HEK293 (cell line): ENCODE data around the gene ZBTB4.

Experiments used
- GLIS2 ChIP-seq: fragments of 450-650 bp; formaldehyde crosslinking; IDR thresholded peaks from 2 replicates; pipeline ENCODE4 v1.5.1; 2016; ENCODE audit warnings: missing biosample characterization, missing genetic modification characterization
- HOXD13 ChIP-seq: sonication (generic); formaldehyde crosslinking; IDR thresholded peaks from 2 replicates; pipeline ENCODE4 v1.8.0; 2022; ENCODE audit warnings: missing genetic modification reagents, borderline replicate concordance
- KLF9 ChIP-seq: fragments of 450-650 bp; formaldehyde crosslinking; IDR thresholded peaks from 2 replicates; pipeline ENCODE4 v1.5.1; 2016; ENCODE audit warnings: missing biosample characterization, missing genetic modification characterization, low read depth
- MZF1 ChIP-seq: fragments of 450-650 bp; formaldehyde crosslinking; IDR thresholded peaks from 2 replicates; pipeline ENCODE4 v1.5.1; 2017; ENCODE audit warnings: missing biosample characterization, missing genetic modification characterization, borderline replicate concordance
- OSR2 ChIP-seq: fragments of 450-650 bp; formaldehyde crosslinking; IDR thresholded peaks from 2 replicates; pipeline ENCODE4 v1.5.1; 2016; ENCODE audit warnings: missing biosample characterization, missing genetic modification characterization
- RBAK ChIP-seq: fragments of 450-650 bp; formaldehyde crosslinking; IDR thresholded peaks from 2 replicates; pipeline ENCODE4 v1.5.1; 2016; ENCODE audit warnings: missing biosample characterization, missing genetic modification characterization
- SP2 ChIP-seq: fragments of 450-650 bp; formaldehyde crosslinking; IDR thresholded peaks from 2 replicates; pipeline ENCODE4 v1.5.1; 2016; ENCODE audit warnings: missing biosample characterization, missing genetic modification characterization
- SP7 ChIP-seq: fragments of 450-650 bp; formaldehyde crosslinking; IDR thresholded peaks from 2 replicates; pipeline ENCODE4 v1.5.1; 2016; ENCODE audit warnings: missing biosample characterization, missing genetic modification characterization
- WT1 ChIP-seq: fragments of 450-650 bp; formaldehyde crosslinking; IDR thresholded peaks from 2 replicates; pipeline ENCODE4 v1.5.1; 2016; ENCODE audit warnings: missing biosample characterization, missing genetic modification characterization
- ZBTB17 ChIP-seq: fragments of 450-650 bp; formaldehyde crosslinking; IDR thresholded peaks from 2 replicates; pipeline ENCODE4 v1.5.1; 2016; ENCODE audit warnings: missing biosample characterization, missing genetic modification characterization
- ZBTB20 ChIP-seq: fragments of 450-650 bp; formaldehyde crosslinking; IDR thresholded peaks from 2 replicates; pipeline ENCODE4 v1.5.1; 2016; ENCODE audit warnings: missing biosample characterization, missing genetic modification characterization
- ZBTB26 ChIP-seq: fragments of 450-650 bp; formaldehyde crosslinking; optimal IDR thresholded peaks from 2 replicates; pipeline ENCODE3; 2016; ENCODE audit warnings: missing biosample characterization, mild to moderate bottlenecking, missing genetic modification characterization
- ZBTB44 ChIP-seq: fragments of 450-650 bp; IDR thresholded peaks from 2 replicates; pipeline ENCODE4 v1.5.1; 2018; ENCODE audit warnings: missing biosample characterization, mild to moderate bottlenecking, missing genetic modification characterization
- ZBTB8A ChIP-seq: fragments of 450-650 bp; formaldehyde crosslinking; IDR thresholded peaks from 2 replicates; pipeline ENCODE4 v1.5.1; 2016; ENCODE audit warnings: missing biosample characterization, missing genetic modification characterization
- ZEB2 ChIP-seq: fragments of 450-650 bp; formaldehyde crosslinking; IDR thresholded peaks from 2 replicates; pipeline ENCODE4 v1.5.1; 2016; ENCODE audit warnings: missing biosample characterization, missing genetic modification characterization
- ZIC2 ChIP-seq: fragments of 450-650 bp; formaldehyde crosslinking; IDR thresholded peaks from 2 replicates; pipeline ENCODE4 v1.5.1; 2016; ENCODE audit warnings: missing biosample characterization, missing genetic modification characterization
- ZNF112 ChIP-seq: fragments of 450-650 bp; formaldehyde crosslinking; IDR thresholded peaks from 2 replicates; pipeline ENCODE4 v1.5.0; 2017; ENCODE audit warnings: missing biosample characterization, missing genetic modification characterization
- ZNF18 ChIP-seq: fragments of 450-650 bp; formaldehyde crosslinking; IDR thresholded peaks from 2 replicates; pipeline ENCODE4 v1.5.1; 2016; ENCODE audit warnings: missing biosample characterization, missing genetic modification characterization
- ZNF184 ChIP-seq: fragments of 450-650 bp; IDR thresholded peaks from 2 replicates; pipeline ENCODE4 v1.5.1; 2018; ENCODE audit warnings: missing biosample characterization, mild to moderate bottlenecking, missing genetic modification characterization
- ZNF19 ChIP-seq: fragments of 450-650 bp; formaldehyde crosslinking; IDR thresholded peaks from 2 replicates; pipeline ENCODE4; 2016; ENCODE audit warnings: missing biosample characterization, missing genetic modification characterization, low read depth
- ZNF398 ChIP-seq: fragments of 450-650 bp; formaldehyde crosslinking; IDR thresholded peaks from 2 replicates; pipeline ENCODE4 v1.5.1; 2017; ENCODE audit warnings: missing biosample characterization, missing genetic modification characterization
- ZNF416 ChIP-seq: fragments of 450-650 bp; formaldehyde crosslinking; IDR thresholded peaks from 2 replicates; pipeline ENCODE4 v1.5.1; 2016; ENCODE audit warnings: missing biosample characterization, missing genetic modification characterization
- ZNF501 ChIP-seq: fragments of 450-650 bp; formaldehyde crosslinking; IDR thresholded peaks from 2 replicates; pipeline ENCODE4 v1.5.1; 2016; ENCODE audit warnings: missing biosample characterization, missing genetic modification characterization
- ZNF513 ChIP-seq: fragments of 450-650 bp; IDR thresholded peaks from 2 replicates; pipeline ENCODE4 v1.5.1; 2018; ENCODE audit warnings: missing biosample characterization, missing genetic modification characterization
- ZNF549 ChIP-seq: fragments of 450-650 bp; IDR thresholded peaks from 2 replicates; pipeline ENCODE4 v1.5.1; 2018; ENCODE audit warnings: missing biosample characterization, missing genetic modification characterization, mild to moderate bottlenecking, inconsistent platforms, moderate library complexity
- ZNF560 ChIP-seq: fragments of 450-650 bp; formaldehyde crosslinking; IDR thresholded peaks from 2 replicates; pipeline ENCODE4 v1.5.1; 2017; ENCODE audit warnings: missing biosample characterization, missing genetic modification characterization, borderline replicate concordance
- ZNF600 ChIP-seq: fragments of 450-650 bp; formaldehyde crosslinking; IDR thresholded peaks from 2 replicates; pipeline ENCODE4 v1.5.1; 2016; ENCODE audit warnings: missing biosample characterization, missing genetic modification characterization
- ZNF610 ChIP-seq: fragments of 450-650 bp; formaldehyde crosslinking; IDR thresholded peaks from 2 replicates; pipeline ENCODE4 v1.5.1; 2016; ENCODE audit warnings: missing biosample characterization, missing genetic modification characterization, borderline replicate concordance
- ZNF621 ChIP-seq: fragments of 450-650 bp; formaldehyde crosslinking; IDR thresholded peaks from 2 replicates; pipeline ENCODE4 v1.5.1; 2017; ENCODE audit warnings: missing biosample characterization, missing genetic modification characterization
- ZNF626 ChIP-seq: fragments of 450-650 bp; sonication (Bioruptor Pico); formaldehyde crosslinking; IDR thresholded peaks from 2 replicates; pipeline ENCODE4 v1.5.1; 2018; ENCODE audit warnings: missing biosample characterization, missing genetic modification characterization, inconsistent platforms
- ZNF629 ChIP-seq: fragments of 450-650 bp; formaldehyde crosslinking; IDR thresholded peaks from 2 replicates; pipeline ENCODE4 v1.5.1; 2017; ENCODE audit warnings: missing biosample characterization, missing genetic modification characterization
- ZNF658 ChIP-seq: fragments of 450-650 bp; formaldehyde crosslinking; IDR thresholded peaks from 2 replicates; pipeline ENCODE4; 2016; ENCODE audit warnings: missing biosample characterization, missing genetic modification characterization
- ZSCAN5A ChIP-seq: fragments of 450-650 bp; formaldehyde crosslinking; IDR thresholded peaks from 2 replicates; pipeline ENCODE4 v1.5.1; 2016; ENCODE audit warnings: missing biosample characterization, missing genetic modification characterization

The ZBTB4 gene

GRCh38 chr17:7440113-7440833 is 39.2 kb downstream of the ZBTB4 start (continued):
- TF ChIP-seq ZNF626 (tag by site-specific recombination) (no peak), ZNF416 (tag by site-specific recombination) (no peak), ZNF610 (tag by site-specific recombination) (no peak), ZNF398 (tag by site-specific recombination) (peak; percentile 65), GLIS2 (tag by site-specific recombination) (peak; percentile 94), ZNF621 (tag by site-specific recombination) (no peak), SP7 (tag by site-specific recombination) (peak; percentile 70; the same call in 1 of the 2 replicates), ZEB2 (peak; percentile 81), ZBTB44 (tag by site-specific recombination) (no peak), ZNF19 (tag by site-specific recombination) (no peak), ZNF18 (tag by site-specific recombination) (no peak), ZBTB17 (tag by site-specific recombination) (peak; percentile 86), ZBTB26 (tag by site-specific recombination) (peak; percentile 51), ZNF501 (tag by site-specific recombination) (peak; percentile 54; the same call in 1 of the 2 replicates), ZNF600 (0 out of 2 replicates have a peak, but pooled peaks have one; percentile 37), MZF1 (no peak), ZNF629 (tag by site-specific recombination) (peak; percentile 56), ZBTB8A (tag by site-specific recombination) (peak; percentile 83), ZNF549 (tag by site-specific recombination) (no peak), WT1 (peak; percentile 68; the same call in 1 of the 2 replicates), ZBTB20 (tag by site-specific recombination) (peak; percentile 77), OSR2 (no peak), ZIC2 (peak; percentile 70), ZNF513 (tag by site-specific recombination) (no peak), ZNF658 (tag by site-specific recombination) (no peak), ZNF112 (tag by site-specific recombination) (no peak), KLF9 (tag by site-specific recombination) (peak; percentile 59; the same call in 1 of the 2 replicates), ZSCAN5A (tag by site-specific recombination) (no peak), ZNF184 (no peak), HOXD13 (CRISPR knock-in tag) (no peak), RBAK (tag by site-specific recombination) (no peak), ZNF560 (tag by site-specific recombination) (no peak), SP2 (tag by site-specific recombination) (peak; percentile 64)
